ENCODE measurements around the gene PPM1L.

Gene PPM1L

DNA sequence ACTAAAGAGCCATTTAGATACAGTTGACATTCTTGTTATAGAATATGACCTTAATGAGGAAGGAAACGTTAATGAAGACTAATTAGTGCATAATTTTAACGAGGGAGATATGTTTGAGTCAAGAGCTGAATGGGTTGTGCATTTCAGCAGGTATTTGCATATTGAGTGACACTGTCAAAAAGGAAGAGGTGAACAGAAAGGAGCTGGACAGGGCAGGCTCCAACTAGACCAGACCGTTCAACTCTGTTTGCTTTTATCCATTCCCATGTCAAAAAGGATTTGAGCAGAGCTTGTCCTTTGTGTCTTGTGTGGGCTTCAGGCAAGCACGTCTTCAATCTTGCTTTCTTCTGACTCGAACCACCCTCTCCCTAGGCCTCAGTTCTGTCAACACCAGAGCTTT is 308.4 kb downstream of the PPM1L start:
- no peaks in the 10 kb centered on the region for H3K27me3 ChIP-seq (ENCODE audit: low read depth)
- no peak overlapping the region for H3K4me3 ChIP-seq
- H3K9me3 ChIP-seq: no peaks in the 10 kb centered on the region
- no peak for DNase-seq (ENCODE audit: low spot score in 2 of 2)
- H3K36me3 ChIP-seq (replicated peaks): no peaks in the 10 kb centered on the region
- no peaks in the 10 kb centered on the region for H3K4me1 ChIP-seq
- in situ Hi-C loops (cut with MboI; ENCODE audit: low sequenced_read_pairs): no loop called here

GRCh38 chr3:161066930-161067329 is 310.9 kb downstream of the PPM1L start:
- Histone ChIP-seq H3K27me3 (ENCODE audit: low read depth) (no peaks in the 10 kb centered on the region), H3K9me3 (no peaks in the 10 kb centered on the region), H3K4me3 (no peak overlapping the region), H3K4me1 (no peaks in the 10 kb centered on the region), H3K36me3 (replicated peaks) (no peaks in the 10 kb centered on the region)
- in situ Hi-C loops (cut with MboI; ENCODE audit: low sequenced_read_pairs): no loop called here
- DNase-seq (ENCODE audit: low spot score in 2 of 2): no peak

DNA sequence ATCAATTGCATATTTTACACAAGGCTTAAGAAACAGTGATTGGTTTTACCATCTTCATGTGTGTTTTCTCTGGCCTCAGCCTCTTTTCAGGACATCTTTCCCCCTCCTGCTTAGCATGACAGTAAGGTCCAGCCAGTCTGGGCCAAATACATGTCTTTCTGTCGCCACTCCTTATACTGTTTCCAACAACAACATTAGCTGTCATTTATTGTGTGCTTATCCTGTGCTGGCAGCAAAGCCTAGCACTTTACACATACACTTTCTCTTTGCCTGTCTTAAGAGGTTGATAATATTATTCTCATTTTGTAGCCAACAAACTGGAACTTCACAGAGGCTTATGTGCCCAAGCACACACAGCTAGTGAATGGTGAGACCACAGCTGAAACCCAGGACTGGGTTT is 311.3 kb downstream of the PPM1L start:
- Histone ChIP-seq H3K36me3 (replicated peaks) (no peaks in the 10 kb centered on the region), H3K9me3 (no peaks in the 10 kb centered on the region), H3K4me1 (no peaks in the 10 kb centered on the region), H3K4me3 (no peak overlapping the region), H3K27me3 (ENCODE audit: low read depth) (no peaks in the 10 kb centered on the region)
- no peak for DNase-seq (ENCODE audit: low spot score in 2 of 2)
- in situ Hi-C loops (cut with MboI; ENCODE audit: low sequenced_read_pairs): no loop called here

DNA sequence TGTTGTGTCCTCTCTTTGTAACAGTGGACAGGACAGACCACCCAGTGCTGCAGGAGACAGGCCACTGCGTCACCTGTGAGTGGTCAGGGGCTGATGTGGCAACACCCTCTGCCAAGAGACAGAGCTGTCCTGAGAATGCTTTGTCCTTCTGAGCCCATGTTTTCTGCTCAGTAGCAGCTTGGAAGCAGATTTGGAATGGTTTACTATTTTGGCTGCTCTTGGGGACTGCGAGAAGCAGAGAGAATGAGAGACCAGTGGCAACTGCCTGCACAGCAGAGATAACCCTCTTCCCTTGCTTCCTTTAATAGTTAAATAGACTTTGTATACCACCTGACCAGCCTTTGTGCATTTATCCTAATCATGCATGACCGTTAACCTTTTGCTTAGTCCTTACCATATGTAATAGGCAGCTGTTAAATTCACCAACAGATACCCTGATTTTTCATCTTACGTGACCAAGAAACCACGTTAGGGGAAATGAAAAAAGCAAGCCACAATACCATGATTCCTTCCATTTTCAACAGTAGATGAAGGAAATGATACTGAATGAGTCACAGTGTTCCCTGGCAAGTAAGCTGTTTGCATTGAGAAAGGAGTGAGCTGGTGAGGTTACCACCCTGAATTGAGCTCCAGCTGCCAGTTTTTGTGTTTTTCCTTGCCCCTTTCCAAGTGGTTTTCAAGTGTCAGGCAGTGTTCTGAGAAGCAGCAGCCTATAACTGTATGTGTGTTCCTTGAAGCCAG is 313.6 kb downstream of the PPM1L start:
- H3K9me3 ChIP-seq: no peaks in the 10 kb centered on the region
- no peaks in the 10 kb centered on the region for H3K4me1 ChIP-seq
- no peak overlapping the region for H3K4me3 ChIP-seq
- H3K36me3 ChIP-seq (replicated peaks): no peaks in the 10 kb centered on the region
- H3K27me3 ChIP-seq (ENCODE audit: low read depth): no peaks in the 10 kb centered on the region
- in situ Hi-C loops (cut with MboI; ENCODE audit: low sequenced_read_pairs): no loop called here
- DNase-seq (ENCODE audit: low spot score in 2 of 2): no peak

GRCh38 chr3:161070252-161070930 is 314.4 kb downstream of the PPM1L start:
- no peaks in the 10 kb centered on the region for H3K4me1 ChIP-seq
- no peak for DNase-seq (ENCODE audit: low spot score in 2 of 2)
- H3K27me3 ChIP-seq (ENCODE audit: low read depth): no peaks in the 10 kb centered on the region
- in situ Hi-C loops (cut with MboI; ENCODE audit: low sequenced_read_pairs): no loop called here
- H3K9me3 ChIP-seq: no peaks in the 10 kb centered on the region
- no peak overlapping the region for H3K4me3 ChIP-seq
- H3K36me3 ChIP-seq (replicated peaks): no peaks in the 10 kb centered on the region

DNA sequence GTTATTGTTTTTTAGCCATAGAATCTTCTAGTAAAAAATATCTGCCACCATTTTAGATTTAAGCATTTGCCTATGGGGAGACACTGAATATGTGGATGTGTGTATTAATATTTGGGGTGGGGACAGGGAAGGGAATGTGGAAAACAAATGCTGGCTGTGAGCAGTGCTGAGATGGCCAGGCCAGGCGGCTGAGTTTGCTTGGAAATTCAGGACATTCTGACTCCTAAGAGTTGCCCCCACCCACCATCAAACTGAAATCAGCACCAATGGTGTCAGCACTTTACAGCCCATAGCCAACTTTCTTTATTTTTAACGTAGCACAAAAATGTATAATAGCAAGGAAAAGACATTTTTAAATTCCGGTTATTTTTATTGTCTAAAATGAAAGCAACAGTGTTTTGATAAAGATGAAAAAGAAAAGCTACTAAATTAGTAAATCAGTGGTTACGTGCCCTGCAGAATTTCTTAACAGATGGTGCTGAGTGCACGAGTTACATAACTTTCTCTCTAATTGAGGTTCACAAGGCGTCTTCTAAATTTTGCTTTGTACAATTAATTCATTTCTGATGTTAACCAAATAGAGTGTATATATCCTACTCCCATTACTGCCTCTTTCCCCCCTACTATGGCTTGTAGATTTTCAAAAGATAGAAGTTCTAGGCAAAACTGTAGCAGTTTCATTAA is 315.1 kb downstream of the PPM1L start:
- no peaks in the 10 kb centered on the region for H3K36me3 ChIP-seq (replicated peaks)
- no peaks in the 10 kb centered on the region for H3K4me1 ChIP-seq
- no peak overlapping the region for H3K4me3 ChIP-seq
- no peaks in the 10 kb centered on the region for H3K27me3 ChIP-seq (ENCODE audit: low read depth)
- no peaks in the 10 kb centered on the region for H3K9me3 ChIP-seq
- in situ Hi-C loops (cut with MboI; ENCODE audit: low sequenced_read_pairs): no loop called here
- DNase-seq (ENCODE audit: low spot score in 2 of 2): no peak

DNA sequence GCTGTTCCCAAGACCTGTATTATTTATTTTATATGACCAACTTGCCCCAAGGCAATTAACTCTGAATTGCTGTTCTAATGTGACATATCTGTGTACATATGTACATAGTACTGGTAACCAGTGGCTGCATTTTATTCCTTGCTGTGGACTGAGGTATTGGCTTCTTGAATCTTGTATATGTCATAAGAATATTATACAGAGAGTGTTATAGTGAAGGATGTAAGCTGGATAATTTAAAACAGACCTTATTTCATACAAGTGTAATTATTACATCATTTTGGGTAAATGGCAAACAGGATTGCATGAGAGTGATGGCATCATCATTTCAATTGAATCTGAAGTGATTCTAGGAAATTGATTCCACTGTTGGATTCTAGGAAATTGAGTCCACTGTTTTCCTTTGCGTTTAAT is 316.2 kb downstream of the PPM1L start:
- Histone ChIP-seq H3K4me3 (no peak overlapping the region), H3K36me3 (replicated peaks) (no peaks in the 10 kb centered on the region), H3K4me1 (no peaks in the 10 kb centered on the region), H3K9me3 (no peaks in the 10 kb centered on the region), H3K27me3 (ENCODE audit: low read depth) (no peaks in the 10 kb centered on the region)
- in situ Hi-C loops (cut with MboI; ENCODE audit: low sequenced_read_pairs): no loop called here
- no peak for DNase-seq (ENCODE audit: low spot score in 2 of 2)

GRCh38 chr3:161072751-161073150 is 316.7 kb downstream of the PPM1L start:
- Histone ChIP-seq H3K36me3 (replicated peaks) (no peaks in the 10 kb centered on the region), H3K27me3 (ENCODE audit: low read depth) (no peaks in the 10 kb centered on the region), H3K9me3 (no peaks in the 10 kb centered on the region), H3K4me1 (no peaks in the 10 kb centered on the region), H3K4me3 (no peak overlapping the region)
- no peak for DNase-seq (ENCODE audit: low spot score in 2 of 2)
- in situ Hi-C loops (cut with MboI; ENCODE audit: low sequenced_read_pairs): no loop called here

GRCh38 chr3:161073181-161073580 is 317.1 kb downstream of the PPM1L start:
- in situ Hi-C loops (cut with MboI; ENCODE audit: low sequenced_read_pairs): no loop called here
- Histone ChIP-seq H3K36me3 (replicated peaks) (no peaks in the 10 kb centered on the region), H3K9me3 (no peaks in the 10 kb centered on the region), H3K4me1 (no peaks in the 10 kb centered on the region), H3K4me3 (no peak overlapping the region), H3K27me3 (ENCODE audit: low read depth) (no peaks in the 10 kb centered on the region)
- DNase-seq (ENCODE audit: low spot score in 2 of 2): no peak

DNA sequence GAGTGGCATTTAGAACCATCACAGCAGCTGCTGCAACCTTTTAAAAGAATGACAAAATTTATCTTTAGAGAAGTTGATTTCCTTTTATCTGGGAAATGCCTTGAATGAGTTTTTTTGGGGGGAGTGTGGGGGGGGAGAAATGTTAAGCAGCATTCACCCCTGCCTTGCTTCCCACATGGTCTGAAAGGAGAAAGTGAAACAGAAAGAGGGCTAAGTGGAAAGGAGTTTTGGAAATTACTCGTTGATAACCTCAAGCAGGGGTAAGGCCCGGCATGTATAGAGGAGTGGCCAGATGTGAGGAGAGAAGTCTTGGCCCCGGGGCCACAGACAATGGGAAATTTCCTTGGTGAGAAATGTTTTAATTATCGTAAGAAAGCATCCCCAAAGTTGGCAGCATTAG is 325.6 kb downstream of the PPM1L start:
- no peaks in the 10 kb centered on the region for H3K36me3 ChIP-seq (replicated peaks)
- no peaks in the 10 kb centered on the region for H3K27me3 ChIP-seq (ENCODE audit: low read depth)
- DNase-seq (ENCODE audit: low spot score in 2 of 2): no peak
- H3K4me3 ChIP-seq: no peak overlapping the region
- in situ Hi-C loops (cut with MboI; ENCODE audit: low sequenced_read_pairs): no loop called here
- no peaks in the 10 kb centered on the region for H3K9me3 ChIP-seq
- H3K4me1 ChIP-seq: no peaks in the 10 kb centered on the region

DNA sequence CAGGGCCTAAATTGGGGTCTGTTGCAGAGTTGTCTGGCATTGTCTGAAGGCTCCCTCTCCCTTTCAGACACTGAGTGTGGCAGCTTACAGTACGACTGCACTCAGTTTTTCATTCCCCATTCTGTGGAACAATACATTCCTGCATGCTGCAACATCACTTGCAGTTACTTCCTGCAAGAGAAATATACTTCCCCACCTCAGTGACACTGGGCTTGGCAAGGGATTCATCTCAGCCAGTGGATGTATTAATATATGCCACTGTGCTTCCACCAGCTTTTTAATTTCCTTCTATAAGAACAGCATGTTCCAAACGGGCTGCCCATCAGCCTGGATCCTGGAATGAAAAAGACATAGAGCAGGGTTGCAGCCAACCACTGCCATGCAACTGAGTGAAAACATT is 326.0 kb downstream of the PPM1L start:
- no peak for DNase-seq (ENCODE audit: low spot score in 2 of 2)
- Histone ChIP-seq H3K4me1 (no peaks in the 10 kb centered on the region), H3K4me3 (no peak overlapping the region), H3K36me3 (replicated peaks) (no peaks in the 10 kb centered on the region), H3K27me3 (ENCODE audit: low read depth) (no peaks in the 10 kb centered on the region), H3K9me3 (no peaks in the 10 kb centered on the region)
- in situ Hi-C loops (cut with MboI; ENCODE audit: low sequenced_read_pairs): no loop called here

DNA sequence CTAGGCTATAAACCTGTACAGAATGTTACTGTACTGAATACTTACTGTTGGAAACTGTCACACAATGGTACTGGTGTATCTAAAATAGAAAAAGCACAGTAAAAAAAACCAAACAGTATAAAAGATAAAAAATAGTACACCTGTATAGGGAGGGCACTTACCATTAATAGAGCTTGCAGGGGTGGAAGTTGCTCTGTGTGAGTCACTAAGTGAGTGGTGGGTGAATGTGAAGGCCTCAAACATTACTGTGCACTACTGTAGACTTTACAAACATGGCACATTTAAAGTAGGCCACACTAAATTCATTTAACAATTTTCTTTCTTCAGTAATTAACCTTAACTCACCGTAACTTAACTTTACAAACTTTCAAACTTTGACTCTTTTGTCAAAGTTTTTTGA is 327.1 kb downstream of the PPM1L start:
- H3K4me1 ChIP-seq: no peaks in the 10 kb centered on the region

GRCh38 chr3:161084277-161084676 is 328.2 kb downstream of the PPM1L start:
- in situ Hi-C loops (cut with MboI; ENCODE audit: low sequenced_read_pairs): no loop called here
- Histone ChIP-seq H3K9me3 (no peaks in the 10 kb centered on the region), H3K4me1 (no peaks in the 10 kb centered on the region), H3K27me3 (ENCODE audit: low read depth) (no peaks in the 10 kb centered on the region; the same call in 1 of the 2 replicates), H3K4me3 (no peak overlapping the region), H3K36me3 (replicated peaks) (no peaks in the 10 kb centered on the region)
- DNase-seq (ENCODE audit: low spot score in 2 of 2): no peak

More for the DNA sequence above, 327.1 kb downstream of the PPM1L start:
- Histone ChIP-seq H3K4me3 (no peak overlapping the region), H3K36me3 (replicated peaks) (no peaks in the 10 kb centered on the region), H3K27me3 (ENCODE audit: low read depth) (no peaks in the 10 kb centered on the region; the same call in 1 of the 2 replicates), H3K9me3 (no peaks in the 10 kb centered on the region)
- no peak for DNase-seq (ENCODE audit: low spot score in 2 of 2)
- in situ Hi-C loops (cut with MboI; ENCODE audit: low sequenced_read_pairs): no loop called here

DNA sequence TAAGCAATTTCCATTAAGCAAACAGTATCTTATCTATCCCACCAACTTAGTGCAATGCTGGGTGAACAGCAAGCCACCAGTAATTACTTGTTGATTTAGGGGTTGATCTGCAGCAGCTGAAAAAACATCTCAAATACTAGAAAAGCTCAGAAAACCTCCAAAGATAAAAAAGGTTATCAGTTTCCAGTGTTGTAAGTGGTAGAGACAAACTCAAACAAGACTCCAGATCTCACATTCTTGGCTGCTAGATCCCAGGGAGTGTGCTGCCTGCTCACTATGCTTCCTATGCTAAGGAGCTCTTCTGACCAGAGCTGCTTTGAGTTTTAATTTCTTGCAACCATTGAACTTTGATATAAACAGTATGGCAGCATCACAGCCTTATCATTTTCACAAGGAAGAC is 337.9 kb downstream of the PPM1L start:
- Histone ChIP-seq H3K4me1 (no peaks in the 10 kb centered on the region), H3K36me3 (replicated peaks) (no peaks in the 10 kb centered on the region), H3K27me3 (ENCODE audit: low read depth) (no peaks in the 10 kb centered on the region), H3K9me3 (no peaks in the 10 kb centered on the region), H3K4me3 (no peak overlapping the region)
- in situ Hi-C loops (cut with MboI; ENCODE audit: low sequenced_read_pairs): no loop called here
- DNase-seq (ENCODE audit: low spot score in 2 of 2): no peak
